ENCODE measurements around the gene KIRREL3. TPM values are rescaled to one million over a fixed set of nuclear protein-coding genes. Genes with fewer than 3 reads are reported as not detected.

Gene KIRREL3
- polyA plus RNA-seq, 1 experiment, result 2.3 TPM

GRCh38 chr11:126465573-126466188 lies 534.9 kb downstream of the KIRREL3 start:
- ChIA-PET CTCF (interaction anchor here (0.7 to 8.5 kb wide), 2 partner anchors 14 to 524 kb away, joined by 3 to 87 read pairs; no protein-coding TSS in a partner anchor), POLR2A (no interaction called here)
- no peak for DNase-seq (ENCODE audit: low read depth, low spot score)
- Histone ChIP-seq H3K27ac (ENCODE audit: low read depth, low read length) (no peak overlapping the region), H3K27me3 (ENCODE audit: control insufficient read depth, insufficient read depth, low read length) (peaks cover 16% of the 10 kb centered on the region), H3K9me3 (ENCODE audit: control insufficient read depth, insufficient read depth, low read length) (peaks cover 6% of the 10 kb centered on the region), H3K4me3 (ENCODE audit: low read depth, low read length) (no peak overlapping the region)
- TF ChIP-seq CTCF (IDR thresholded peaks at IDR 0.05; ENCODE audit: low read depth, low read length), result no peak

- ChIA-PET CTCF (interaction anchor here (8.5 kb wide), 1 partner anchor 15 kb away, joined by 87 read pairs; no protein-coding TSS in a partner anchor), POLR2A (no interaction called here)
- H3K9me3 ChIP-seq (ENCODE audit: control insufficient read depth, insufficient read depth, low read length), result peaks cover 6% of the 10 kb centered on the region
- no peak for TF ChIP-seq CTCF (IDR thresholded peaks at IDR 0.05; ENCODE audit: low read depth, low read length)
- no peak overlapping the region for H3K4me3 ChIP-seq (ENCODE audit: low read depth, low read length)
- H3K27me3 ChIP-seq (ENCODE audit: control insufficient read depth, insufficient read depth, low read length), result peaks cover 16% of the 10 kb centered on the region
- DNase-seq (ENCODE audit: low read depth, low spot score), result no peak
- H3K27ac ChIP-seq (ENCODE audit: low read depth, low read length), result no peak overlapping the region
Measured at GRCh38 chr11:126464796-126465195, 535.8 kb downstream of the KIRREL3 start.

- Histone ChIP-seq H3K9me3 (ENCODE audit: control insufficient read depth, insufficient read depth, low read length) (peaks cover 6% of the 10 kb centered on the region), H3K27me3 (ENCODE audit: control insufficient read depth, insufficient read depth, low read length) (peaks cover 16% of the 10 kb centered on the region), H3K4me3 (ENCODE audit: low read depth, low read length) (no peak overlapping the region), H3K27ac (ENCODE audit: low read depth, low read length) (no peak overlapping the region)
- TF ChIP-seq CTCF (IDR thresholded peaks at IDR 0.05; ENCODE audit: low read depth, low read length), result no peak
- no peak for DNase-seq (ENCODE audit: low read depth, low spot score)
- CTCF ChIA-PET, result interaction anchor here (1.6 kb wide), 1 partner anchor 18 kb away, joined by 12 read pairs; no protein-coding TSS in a partner anchor
- POLR2A ChIA-PET, result no interaction called here
Measured at GRCh38 chr11:126462422-126462821, 538.1 kb downstream of the KIRREL3 start.

- no peak overlapping the region for H3K4me3 ChIP-seq (ENCODE audit: low read depth, low read length)
- H3K27ac ChIP-seq (ENCODE audit: low read depth, low read length), result no peak overlapping the region
- no peak for DNase-seq (ENCODE audit: low read depth, low spot score)
- ChIA-PET CTCF (interaction anchor here (4.9 kb wide), 1 partner anchor 18 kb away, joined by 48 read pairs; no protein-coding TSS in a partner anchor), POLR2A (no interaction called here)
- H3K9me3 ChIP-seq (ENCODE audit: control insufficient read depth, insufficient read depth, low read length), result peaks cover 6% of the 10 kb centered on the region
- no peak for TF ChIP-seq CTCF (IDR thresholded peaks at IDR 0.05; ENCODE audit: low read depth, low read length)
- peaks cover 16% of the 10 kb centered on the region for H3K27me3 ChIP-seq (ENCODE audit: control insufficient read depth, insufficient read depth, low read length)
Measured at GRCh38 chr11:126461996-126462395, 538.6 kb downstream of the KIRREL3 start.

GRCh38 chr11:126461096-126461440 lies 539.5 kb downstream of the KIRREL3 start:
- no peak overlapping the region for H3K27ac ChIP-seq (ENCODE audit: low read depth, low read length)
- ChIA-PET POLR2A (no interaction called here), CTCF (interaction anchor here (4.9 kb wide), 1 partner anchor 19 kb away, joined by 48 read pairs; no protein-coding TSS in a partner anchor)
- peaks cover 16% of the 10 kb centered on the region for H3K27me3 ChIP-seq (ENCODE audit: control insufficient read depth, insufficient read depth, low read length)
- no peak overlapping the region for H3K4me3 ChIP-seq (ENCODE audit: low read depth, low read length)
- TF ChIP-seq CTCF (IDR thresholded peaks at IDR 0.05; ENCODE audit: low read depth, low read length), result no peak
- DNase-seq (ENCODE audit: low read depth, low spot score), result no peak
- H3K9me3 ChIP-seq (ENCODE audit: control insufficient read depth, insufficient read depth, low read length), result peaks cover 6% of the 10 kb centered on the region
